DMS114 treated with DMSO at 0.1 percent for 48 hours (cell line): ENCODE data around the gene SNX19.
A peak's percentile ranks its signal among the peaks of the same experiment; 100 is the strongest.

ENCODE experiments used
- DNase-seq: peaks from one replicate; lab custom pipeline; 2025; ENCODE audit not compliant: unreplicated experiment; lab: John Stamatoyannopoulos, UW

Gene SNX19

DNA sequence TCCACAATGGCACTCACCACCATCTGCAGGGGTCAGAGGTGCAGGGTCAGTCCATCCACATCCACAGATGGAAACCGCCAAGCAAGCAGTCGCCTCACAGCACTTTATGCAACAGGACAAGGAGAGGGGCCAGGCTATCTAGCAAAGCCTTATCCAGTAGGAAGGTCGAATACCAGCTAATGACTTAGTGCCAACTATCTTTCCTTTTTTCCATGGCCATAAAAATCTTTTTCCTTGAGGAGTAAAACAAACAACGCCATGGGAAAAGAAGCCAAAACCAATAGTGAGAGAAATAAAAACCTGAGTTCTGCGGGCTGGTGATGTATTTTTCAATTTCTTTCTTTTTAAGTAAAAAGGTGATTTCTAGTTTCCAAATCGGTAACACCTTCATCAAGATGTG lies 8.2 kb downstream of the SNX19 start:
- no peak for DNase-seq

DNA sequence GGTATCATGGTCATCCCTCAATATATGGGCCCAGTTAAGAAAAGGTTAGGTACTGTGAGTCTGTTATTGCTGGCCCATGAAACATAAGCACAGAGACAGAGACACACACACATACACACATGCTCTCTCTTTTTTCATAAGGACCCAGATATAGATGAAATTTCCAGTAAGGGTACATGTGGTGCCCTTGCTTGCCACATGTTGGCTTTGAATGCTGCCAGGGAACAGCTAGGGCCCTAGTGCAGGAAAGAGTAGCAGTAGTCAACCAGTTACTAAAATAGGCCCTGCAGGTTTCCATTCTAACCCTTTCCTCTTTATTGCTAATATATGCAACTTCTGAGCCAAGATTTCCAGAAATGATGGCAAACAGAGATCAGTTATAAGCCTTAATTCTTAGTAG lies 9.1 kb downstream of the SNX19 start:
- DNase-seq = no peak

DNA sequence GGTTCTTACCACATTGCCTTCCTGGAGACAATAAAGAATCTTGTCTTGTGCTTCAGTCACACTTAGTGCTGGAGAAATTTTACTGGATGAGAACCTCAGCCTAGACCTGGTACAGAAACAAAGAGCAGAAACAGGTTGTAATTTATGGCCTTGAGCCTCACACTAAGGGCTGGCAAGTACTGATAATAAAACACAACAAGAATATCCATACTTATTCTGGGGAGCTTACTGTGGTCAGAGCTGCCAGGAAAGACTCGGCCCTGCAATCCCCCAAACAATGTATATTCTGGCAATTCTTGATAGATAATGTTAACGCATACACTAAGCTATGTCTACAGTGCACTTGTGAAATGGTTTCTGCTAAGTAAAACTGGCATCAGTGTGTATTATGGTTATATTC lies 9.7 kb downstream of the SNX19 start:
- DNase-seq = no peak

DNA sequence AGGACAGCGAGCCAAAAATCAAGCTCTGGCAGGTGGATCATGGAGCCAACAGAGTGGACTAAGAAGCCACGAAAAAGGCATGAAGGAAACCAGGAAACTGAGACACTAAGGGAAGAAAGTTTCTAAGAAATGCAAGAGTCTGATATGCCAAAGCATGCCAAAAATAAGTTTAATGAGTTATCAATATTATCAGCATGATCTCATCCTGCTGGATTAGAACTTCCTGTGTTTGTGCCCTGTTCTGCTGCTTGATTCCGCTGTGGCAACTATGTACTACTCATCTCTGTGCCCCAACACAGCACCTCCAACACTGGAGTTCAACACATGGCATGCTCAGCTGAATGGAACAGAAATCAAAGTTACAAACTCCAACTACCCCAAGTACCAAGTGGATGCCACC lies 10.8 kb downstream of the SNX19 start:
- no peak for DNase-seq

DNA sequence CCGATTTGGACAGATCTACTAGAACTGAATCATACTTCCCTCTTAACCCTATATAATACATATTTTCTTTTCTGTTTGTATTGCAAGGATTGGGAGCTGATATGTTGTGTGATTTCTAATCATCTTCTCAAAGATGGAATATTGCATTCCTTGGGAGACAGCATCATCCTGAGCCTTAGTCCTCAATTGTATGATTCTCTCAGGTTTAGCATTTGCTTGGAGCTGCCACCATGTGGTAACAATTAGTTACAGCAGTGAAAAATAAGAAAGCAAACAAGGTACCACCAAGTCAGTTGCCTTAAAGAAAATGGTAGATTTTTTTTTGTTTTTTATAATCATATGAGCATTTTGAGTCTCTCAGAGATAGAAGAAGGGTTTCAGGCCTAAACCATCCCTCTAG lies 11.9 kb downstream of the SNX19 start:
- DNase-seq = no peak

DNA sequence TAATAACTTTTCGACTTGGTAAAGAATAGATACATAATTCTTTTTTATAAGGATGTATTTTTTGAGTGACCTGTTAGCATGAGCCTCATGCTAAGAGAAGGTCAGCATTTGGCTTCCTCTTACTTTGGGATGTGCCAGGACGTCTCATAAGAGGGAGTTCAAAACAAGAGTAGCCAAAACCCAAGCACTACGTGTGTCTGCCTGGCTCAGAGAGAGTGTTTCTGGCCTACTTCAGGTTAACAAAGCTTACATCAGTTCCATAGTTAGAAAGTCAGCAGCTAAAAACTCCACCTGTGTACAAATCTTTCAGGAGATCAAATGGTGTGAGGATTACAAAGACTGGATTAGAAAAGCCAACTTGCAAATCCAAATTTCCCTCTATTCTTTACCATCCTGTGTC lies 13.9 kb downstream of the SNX19 start:
- no peak for DNase-seq

DNA sequence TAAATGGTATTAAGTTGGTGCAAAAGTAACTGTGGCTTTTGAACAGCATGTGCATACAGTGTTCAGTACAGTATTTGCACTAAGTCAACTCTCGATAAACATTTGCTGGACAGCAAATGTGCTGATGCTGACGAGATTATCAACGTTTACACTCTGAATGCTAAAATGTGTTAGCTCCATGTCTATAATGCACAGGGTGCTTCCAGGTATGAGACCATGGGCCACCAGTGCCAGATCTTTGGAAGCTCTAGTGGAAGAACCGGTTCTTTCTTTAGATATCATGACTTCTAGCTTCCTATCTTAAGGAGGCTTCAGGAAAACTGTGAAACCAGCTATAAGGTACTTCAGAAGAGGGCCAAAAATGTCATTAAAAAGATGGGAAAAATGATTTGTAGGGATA lies 17.2 kb downstream of the SNX19 start:
- no peak for DNase-seq

DNA sequence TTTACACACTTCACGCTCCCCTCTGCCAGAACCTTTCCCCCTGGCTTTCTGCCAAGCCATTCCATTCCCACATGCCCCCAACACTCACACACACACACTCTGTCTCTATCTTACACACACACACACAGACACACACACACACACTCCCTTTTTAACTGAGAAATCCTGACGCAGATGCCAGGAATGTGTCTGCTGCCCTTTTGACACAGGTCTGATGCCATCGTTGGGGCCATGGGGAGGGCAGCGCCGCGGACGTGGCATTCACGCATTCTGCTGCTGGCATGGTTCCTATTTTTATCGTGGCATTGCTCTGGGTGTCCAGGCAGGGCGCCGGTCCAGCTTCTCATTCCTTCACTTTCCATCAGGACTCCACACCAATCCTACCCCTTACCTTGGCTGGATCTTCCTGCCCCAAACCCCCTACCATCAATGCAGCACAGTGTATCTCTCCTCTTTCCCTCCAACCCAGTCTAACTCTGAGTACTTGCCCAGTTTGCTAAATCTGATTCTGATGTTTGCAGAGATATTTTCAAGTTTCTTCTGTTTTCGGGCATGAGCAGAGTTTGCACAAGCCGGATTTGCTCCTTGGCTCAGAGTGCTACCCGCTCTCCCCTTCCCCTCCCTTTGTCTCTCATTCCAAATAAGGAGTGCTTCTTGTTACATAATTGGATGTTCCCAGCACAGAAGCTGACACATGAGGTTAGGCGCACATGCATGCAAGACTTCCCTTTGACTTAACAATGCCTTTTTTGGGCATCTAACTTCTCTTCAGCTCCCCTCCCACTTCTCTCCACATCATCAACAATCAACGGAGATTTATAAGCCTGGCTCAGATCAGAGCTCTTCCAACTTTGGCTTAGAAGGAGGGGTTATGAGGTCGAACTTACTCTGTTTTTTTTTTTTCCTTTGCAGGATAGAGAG lies 18.8 kb downstream of the SNX19 start:
- DNase-seq = no peak

DNA sequence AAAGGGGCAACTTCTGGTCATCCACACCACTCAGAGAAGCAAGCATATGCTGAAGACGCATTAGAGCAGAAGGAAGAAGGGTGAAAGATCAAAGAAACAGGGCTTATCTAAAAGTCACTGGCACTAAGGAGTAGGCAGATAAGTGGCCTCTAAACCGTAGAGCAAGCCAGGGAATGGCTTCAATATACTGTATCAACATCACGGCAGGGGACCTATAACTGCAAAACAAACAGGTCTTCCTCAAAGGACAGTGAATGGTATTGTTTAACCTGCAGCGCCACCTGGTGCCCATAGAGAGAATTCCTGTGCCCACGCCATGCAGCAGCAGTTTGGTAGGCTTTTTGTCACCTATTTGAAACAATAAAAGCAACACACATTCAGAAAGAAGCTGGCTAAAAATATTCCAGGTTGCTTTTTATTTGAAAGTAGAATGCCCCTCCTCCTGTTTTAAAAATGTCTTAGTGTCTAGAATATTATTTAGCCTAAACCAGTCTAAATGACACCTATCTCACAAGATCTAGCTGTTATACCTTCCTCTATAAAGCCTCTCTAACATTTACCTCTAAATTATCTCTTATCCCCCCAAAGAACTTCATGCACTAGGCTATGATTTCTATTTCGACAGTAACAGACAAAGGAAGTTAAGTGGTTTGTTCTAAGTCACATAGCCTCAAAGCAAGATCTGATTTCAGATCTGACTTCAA lies 21.8 kb downstream of the SNX19 start:
- DNase-seq = peak; percentile 12

DNA sequence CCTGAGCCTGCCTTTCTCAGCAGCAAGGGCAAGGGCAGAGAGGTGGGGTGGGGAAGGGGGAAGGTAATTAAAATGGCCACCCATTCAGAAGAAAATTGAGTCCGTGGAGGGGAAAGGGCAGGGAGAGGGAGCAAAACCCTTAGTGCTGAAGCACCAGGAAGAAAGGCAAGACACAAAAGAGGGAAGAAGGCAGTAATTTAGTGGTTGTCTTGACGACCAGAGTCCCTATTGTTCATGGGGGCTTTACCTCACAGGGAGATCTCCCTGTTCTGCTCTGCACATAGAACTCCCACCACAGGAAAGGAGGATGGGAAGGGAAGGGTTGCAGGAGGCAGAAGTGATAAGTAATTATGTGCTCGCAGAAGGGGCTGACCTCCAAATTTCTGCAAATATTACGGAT lies 23.4 kb downstream of the SNX19 start:
- no peak for DNase-seq

DNA sequence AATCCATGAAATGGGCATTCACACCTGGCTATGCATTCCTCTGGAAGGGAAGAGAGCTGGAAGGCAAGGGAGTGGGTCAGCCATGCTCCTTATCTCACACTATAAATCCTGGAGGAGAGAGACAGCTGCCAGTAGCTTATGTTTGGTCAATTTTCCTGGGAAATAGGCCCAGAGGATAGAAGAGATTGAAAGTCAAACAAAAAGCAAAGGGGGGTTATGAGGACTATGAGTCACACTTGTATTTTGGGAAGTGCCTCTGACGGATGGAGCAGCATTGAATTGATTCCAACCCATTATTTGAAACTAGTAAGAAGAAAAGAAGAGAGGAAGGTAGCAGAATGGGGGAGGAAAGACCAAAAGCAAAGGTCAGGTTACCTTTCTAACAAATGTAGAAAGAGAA lies 25.0 kb downstream of the SNX19 start:
- DNase-seq = no peak

DNA sequence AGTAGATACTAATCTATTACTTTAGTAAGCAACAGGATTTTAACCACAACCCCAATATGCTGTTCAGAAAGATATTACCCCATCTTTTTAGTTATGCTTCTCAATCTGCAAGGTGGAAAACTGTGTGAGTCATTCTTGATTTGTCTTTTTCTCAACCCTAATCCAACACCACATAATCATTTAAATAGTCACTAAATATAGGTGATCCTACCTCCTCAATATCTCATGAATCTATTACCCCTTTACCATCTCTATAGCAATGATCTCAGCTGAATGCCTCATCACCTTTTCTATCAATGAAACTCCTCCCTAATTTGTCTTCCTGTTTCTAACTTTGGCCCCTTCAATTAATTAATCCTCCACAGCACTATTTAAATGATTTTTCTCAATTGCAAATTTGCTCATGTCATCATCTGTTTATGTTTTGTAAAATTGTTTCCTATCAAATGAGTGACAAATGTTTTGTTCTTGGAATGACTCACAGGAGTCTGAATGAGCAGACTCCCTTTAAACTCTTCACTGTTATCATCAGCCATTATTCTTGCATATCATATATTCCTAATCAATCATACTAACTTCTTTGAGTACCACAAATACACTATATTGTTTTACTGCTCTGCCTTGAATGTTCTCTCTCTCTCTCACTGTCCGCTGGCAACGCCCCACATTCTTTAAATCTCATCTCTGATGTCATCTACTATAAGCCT lies 26.1 kb downstream of the SNX19 start:
- no peak for DNase-seq

DNA sequence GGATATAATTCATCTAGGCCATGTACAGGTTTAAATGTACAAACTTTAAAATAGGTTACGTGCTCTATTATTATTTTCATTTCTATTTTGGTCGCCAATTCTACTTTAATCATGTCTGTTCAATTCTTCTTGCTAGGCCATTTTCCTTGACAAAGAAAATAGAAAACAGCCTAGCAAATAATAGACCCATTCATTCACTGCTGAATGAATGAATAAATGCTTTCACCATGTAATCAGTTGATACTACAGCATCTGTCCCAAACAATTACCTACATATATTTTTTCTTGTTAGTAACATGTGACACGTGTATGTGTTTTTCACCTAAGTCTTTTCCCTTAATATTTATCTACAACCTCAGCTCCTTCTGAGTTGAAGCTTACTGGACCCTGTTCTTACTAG lies 27.5 kb downstream of the SNX19 start:
- no peak for DNase-seq

DNA sequence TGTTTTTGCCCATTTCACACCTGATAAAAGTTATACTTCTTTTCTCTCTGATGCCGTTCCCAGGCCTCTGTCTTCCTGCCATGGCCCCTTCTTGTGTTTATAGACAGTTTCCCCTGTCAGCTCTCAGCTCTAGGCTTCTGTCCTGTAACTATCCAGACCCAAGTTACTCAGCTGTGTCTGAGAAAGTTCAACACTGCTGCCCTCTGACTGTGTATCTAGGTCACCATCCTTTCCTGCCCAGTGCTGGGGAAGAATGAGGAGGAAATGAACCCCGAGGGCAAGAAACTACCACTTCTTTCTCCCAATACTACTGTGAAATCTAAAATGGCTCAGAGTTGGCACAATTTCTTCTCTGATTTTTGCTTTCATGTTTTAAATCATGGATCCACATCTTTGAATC lies 29.6 kb downstream of the SNX19 start:
- DNase-seq = no peak

DNA sequence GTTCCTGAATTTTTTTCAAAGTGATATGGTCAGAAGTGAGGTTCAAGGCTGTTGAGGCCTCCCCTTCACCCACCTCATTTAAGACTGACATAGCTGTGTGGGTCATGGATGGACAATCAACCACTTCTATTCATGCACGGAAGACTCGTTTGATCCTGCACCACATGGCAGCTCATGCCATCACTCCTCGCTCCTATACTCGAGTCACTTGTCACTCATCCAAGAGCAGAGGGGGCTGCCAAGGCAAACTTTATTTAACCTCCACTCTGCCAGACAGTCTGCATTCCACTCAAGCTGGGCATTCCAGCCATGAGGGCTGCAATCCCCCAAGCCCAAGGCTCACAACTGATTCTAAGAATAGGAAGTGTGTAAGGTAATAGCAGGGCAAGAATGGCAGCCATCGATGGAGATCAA lies 34.1 kb downstream of the SNX19 start:
- no peak for DNase-seq

DNA sequence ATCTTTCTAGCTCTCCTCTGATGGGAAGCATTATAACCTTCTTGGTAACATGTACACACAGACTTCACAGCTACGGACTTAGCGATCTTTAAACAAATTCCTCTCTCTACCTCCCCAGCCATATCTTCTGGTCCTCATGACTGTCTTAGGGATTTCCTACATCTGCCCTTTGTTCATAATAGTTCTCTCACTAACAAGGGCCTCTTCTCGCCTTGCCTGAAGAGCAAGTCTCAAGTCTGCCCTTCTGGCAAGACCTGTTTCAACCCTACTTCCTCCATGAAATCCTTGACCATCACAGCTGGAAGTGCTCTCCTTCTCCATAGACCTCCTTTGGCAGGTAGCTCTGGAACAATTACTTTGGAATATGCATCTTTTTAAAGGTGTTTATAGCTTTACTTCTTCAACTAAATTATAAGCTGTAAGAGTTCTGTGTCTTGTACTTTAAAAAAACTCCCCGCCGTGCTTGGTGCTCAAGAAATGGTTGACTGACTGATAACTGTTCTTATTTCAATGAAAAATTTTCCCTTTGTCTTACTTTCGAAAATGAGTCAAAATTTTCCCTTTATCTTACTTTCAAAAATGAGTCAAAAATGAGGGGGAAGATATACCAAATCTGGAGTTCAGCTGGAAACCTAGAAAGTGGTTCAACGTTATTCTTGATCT lies 34.7 kb downstream of the SNX19 start:
- DNase-seq = no peak

DNA sequence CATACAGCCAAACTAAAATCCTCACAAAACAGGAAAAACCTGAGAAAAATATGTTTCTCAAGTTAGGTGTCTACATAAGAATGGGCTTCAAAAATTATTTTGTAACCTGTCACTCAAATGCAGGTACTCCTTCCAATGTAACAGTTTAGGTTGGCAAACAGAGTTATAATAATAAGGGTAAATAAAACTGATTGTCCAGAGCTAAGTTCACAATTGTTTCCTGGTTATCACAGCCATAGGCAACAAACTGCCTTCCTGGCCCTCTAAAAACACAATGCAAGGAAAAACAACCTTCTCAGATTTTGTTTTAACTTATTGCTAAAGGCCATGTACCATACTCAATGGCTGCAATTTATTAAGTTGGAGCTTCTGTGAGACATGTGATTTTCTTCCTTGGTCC lies 36.4 kb downstream of the SNX19 start:
- no peak for DNase-seq

DNA sequence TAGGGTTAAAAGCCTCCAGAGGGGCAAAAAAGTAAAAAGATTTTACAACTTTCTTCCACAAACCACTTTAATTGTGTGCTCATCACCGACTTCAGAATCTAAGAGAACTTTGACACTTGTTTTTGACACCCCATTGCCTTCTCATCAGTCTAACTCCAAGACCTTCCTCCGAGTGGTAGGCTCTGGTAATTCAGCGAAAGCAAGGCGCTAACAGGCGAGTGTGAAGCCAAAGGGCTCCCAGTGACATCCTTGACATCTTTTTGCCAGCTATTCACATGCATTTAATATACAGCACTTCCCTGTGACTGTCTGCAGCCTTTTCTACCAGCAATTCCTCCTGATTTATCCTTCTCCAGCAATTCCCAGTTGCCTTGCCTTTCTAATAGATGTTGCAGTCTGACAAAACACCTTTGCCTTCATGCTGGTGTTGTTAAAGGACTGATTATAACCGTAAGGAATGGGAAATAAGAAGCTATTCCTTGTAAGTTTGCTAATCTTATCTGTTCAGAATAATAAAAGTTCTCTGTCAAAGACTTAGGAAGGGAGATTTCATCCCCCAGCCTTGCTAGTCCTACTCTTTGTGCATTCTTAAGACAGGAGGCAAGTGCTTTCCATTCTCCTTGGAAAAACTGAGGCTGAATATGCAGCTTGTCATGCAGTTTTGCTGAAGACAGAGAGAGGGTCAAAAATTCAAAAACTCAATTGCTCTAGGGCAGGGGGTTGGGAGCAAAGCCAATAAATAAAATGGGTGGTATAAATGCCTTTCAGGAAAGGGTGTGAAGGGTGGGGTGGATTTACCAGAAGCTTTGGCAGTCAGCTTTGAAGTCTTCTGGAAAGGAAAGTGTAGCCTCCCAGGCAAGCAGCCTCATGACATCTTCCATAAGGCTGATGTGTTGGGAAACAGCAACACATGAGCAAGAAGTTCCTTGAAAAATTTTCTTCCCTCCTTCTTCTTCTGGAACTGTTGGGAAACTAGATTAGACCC lies 39.1 kb downstream of the SNX19 start:
- no peak for DNase-seq

DNA sequence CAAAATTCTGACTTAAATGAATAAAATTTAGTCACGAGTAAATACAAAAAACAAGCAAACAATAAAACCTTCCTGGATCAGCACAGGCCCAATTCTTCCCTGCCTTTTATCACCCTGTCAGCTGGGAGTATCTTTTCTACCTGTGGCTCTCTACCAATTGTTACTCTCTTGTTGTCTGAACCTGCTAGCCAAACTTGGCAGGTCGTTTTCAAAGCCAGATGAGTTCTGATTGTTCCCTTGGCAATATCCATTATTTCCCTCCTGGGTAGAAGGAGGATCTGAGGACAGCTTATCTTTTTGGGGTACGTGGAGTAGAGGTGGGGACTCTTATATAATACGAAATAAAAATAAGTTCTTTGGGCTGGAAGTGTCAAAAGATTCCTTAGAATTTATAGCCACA lies 40.2 kb downstream of the SNX19 start:
- DNase-seq = no peak

DNA sequence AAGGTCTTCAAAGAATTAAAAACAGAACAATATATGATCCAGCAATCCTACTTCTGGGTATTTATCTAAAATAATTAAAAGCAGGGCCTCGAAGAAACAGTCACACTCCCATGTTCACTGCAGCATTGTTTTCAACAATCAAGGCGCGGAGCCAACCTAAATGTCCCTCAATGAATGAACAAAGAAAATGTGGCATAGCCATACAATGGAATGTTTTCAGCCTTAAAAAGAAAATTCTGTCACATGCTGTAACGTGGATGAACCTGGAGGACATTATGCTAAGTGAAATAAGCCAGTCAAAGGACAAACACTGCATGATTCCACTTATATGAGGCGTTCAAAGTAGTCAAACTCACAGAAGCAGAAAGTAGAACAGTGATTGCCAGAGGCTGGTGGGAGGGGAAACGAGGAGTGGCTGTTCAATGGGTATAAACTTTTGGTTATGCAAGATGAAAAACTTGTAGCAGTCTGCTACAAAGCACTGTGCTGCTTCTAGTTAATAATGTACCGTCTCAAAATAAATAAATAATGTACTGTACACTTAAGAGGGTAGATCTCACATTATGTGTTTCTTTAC lies 41.2 kb downstream of the SNX19 start:
- no peak for DNase-seq
